ENCODE results near the gene ZKSCAN4.
A peak's percentile ranks its signal among the peaks of the same experiment; 100 is the strongest.

The ZKSCAN4 gene

DNA sequence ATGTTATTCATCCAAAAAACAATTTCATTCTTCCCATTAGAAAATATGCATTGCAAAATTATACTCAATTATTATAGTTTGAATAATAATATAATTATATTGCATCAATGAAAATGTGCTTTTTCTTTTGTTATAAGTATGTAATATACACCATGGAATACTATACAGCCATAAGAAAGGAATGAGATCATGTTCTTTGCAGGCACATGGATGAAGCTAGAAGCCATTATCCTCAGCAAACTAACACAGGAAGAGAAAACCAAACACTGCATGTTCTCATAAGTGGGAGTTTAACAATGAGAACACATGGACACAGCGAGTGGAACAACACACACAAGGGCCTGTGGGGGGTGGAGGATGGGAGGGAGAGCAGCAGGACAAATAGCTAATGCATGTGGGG, 5.0 kb upstream of the ZKSCAN4 start:
- Histone ChIP-seq H3K4me1 (no peaks in the 10 kb centered on the region), H3K79me2 (no peaks in the 10 kb centered on the region), H3K4me3 (ENCODE audit: low read depth, low read length) (no peak overlapping the region), H3K27ac (no peak overlapping the region), H3K36me3 (ENCODE audit: control insufficient read depth, insufficient read depth, low read length) (no peaks in the 10 kb centered on the region), H2AFZ (no peak overlapping the region), H3K9me3 (ENCODE audit: control insufficient read depth, low read length) (no peaks in the 10 kb centered on the region), H3K4me2 (ENCODE audit: low read length) (no peak overlapping the region), H3K9ac (no peak overlapping the region), H3K27me3 (ENCODE audit: control insufficient read depth, insufficient read depth, low read length) (no peaks in the 10 kb centered on the region)
- no peak for TF ChIP-seq CTCF (IDR thresholded peaks at IDR 0.05)

DNA sequence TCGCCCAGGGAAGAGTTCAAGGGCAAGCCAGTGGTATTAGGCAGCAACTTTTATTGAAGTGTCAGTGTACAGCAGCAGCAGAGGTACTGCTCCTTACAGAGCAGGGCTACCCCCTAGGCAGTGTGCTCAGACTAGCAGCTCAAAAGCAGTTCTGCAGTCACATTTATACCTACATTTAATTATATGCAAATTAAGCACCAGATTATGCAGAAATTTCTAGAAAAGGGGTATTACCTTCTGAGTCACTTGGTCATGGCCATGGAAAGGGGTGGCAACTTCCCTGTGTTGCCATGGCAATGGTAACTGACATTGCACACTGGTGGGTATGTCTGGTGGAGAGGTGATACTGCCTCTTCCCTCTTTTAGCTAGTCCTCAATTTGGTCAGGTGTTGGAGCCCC, 2.1 kb upstream of the ZKSCAN4 start:
- Histone ChIP-seq H3K79me2 (no peaks in the 10 kb centered on the region), H3K27ac (no peak overlapping the region), H3K4me2 (ENCODE audit: low read length) (no peak overlapping the region), H3K36me3 (ENCODE audit: control insufficient read depth, insufficient read depth, low read length) (no peaks in the 10 kb centered on the region), H3K9ac (no peak overlapping the region), H3K9me3 (ENCODE audit: control insufficient read depth, low read length) (no peaks in the 10 kb centered on the region), H3K27me3 (ENCODE audit: control insufficient read depth, insufficient read depth, low read length) (no peaks in the 10 kb centered on the region), H3K4me3 (ENCODE audit: low read depth, low read length) (no peak overlapping the region), H2AFZ (no peak overlapping the region), H3K4me1 (peaks cover 4% of the 10 kb centered on the region)
- no peak for TF ChIP-seq CTCF (IDR thresholded peaks at IDR 0.05)

- H3K9ac ChIP-seq = peak overlapping the region; percentile 33
- H3K36me3 ChIP-seq (ENCODE audit: control insufficient read depth, insufficient read depth, low read length) = no peaks in the 10 kb centered on the region
- peaks cover 4% of the 10 kb centered on the region for H3K4me1 ChIP-seq
- peak overlapping the region; percentile 99 for H2AFZ ChIP-seq
- H3K4me2 ChIP-seq (ENCODE audit: low read length) = peak overlapping the region; percentile 85
- peak overlapping the region; percentile 79 for H3K4me3 ChIP-seq (ENCODE audit: low read depth, low read length)
- peak overlapping the region; percentile 25 for H3K27ac ChIP-seq
- no peaks in the 10 kb centered on the region for H3K79me2 ChIP-seq
- TF ChIP-seq CTCF (IDR thresholded peaks at IDR 0.05) = no peak
- no peaks in the 10 kb centered on the region for H3K27me3 ChIP-seq (ENCODE audit: control insufficient read depth, insufficient read depth, low read length)
- H3K9me3 ChIP-seq (ENCODE audit: control insufficient read depth, low read length) = no peaks in the 10 kb centered on the region
Observed at GRCh38 chr6:28251661-28252008, 434 bp downstream of the ZKSCAN4 start.

DNA sequence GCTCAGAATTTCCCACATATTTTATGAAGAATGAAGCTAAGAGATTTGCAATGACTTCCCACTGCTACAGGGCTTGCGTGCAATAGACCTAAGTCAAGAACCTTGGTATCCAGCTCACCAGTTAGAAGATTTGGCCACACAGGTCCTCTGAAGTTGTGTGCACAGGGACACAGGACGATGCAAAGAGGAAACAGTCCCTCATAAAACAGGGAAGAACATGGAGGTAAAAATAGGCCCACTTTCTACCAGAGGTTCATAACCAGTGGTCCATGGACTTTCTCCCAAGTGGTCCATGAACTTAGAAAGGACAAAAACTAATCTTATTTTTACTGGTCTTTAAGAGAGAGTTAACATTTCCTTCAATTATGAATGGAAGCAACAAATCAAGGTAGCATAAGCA, 1.3 kb downstream of the ZKSCAN4 start:
- peak overlapping the region; percentile 2 for H3K4me2 ChIP-seq (ENCODE audit: low read length)
- H3K36me3 ChIP-seq (ENCODE audit: control insufficient read depth, insufficient read depth, low read length) = no peaks in the 10 kb centered on the region
- H3K9me3 ChIP-seq (ENCODE audit: control insufficient read depth, low read length) = no peaks in the 10 kb centered on the region
- H3K4me1 ChIP-seq = peaks cover 4% of the 10 kb centered on the region
- H3K27ac ChIP-seq = no peak overlapping the region
- H3K27me3 ChIP-seq (ENCODE audit: control insufficient read depth, insufficient read depth, low read length) = no peaks in the 10 kb centered on the region
- H3K4me3 ChIP-seq (ENCODE audit: low read depth, low read length) = peak overlapping the region; percentile 79
- H3K79me2 ChIP-seq = no peaks in the 10 kb centered on the region
- H3K9ac ChIP-seq = no peak overlapping the region
- no peak overlapping the region for H2AFZ ChIP-seq
- TF ChIP-seq CTCF (IDR thresholded peaks at IDR 0.05) = no peak

- Histone ChIP-seq H3K4me1 (peaks cover 4% of the 10 kb centered on the region), H3K27ac (no peak overlapping the region), H3K36me3 (ENCODE audit: control insufficient read depth, insufficient read depth, low read length) (no peaks in the 10 kb centered on the region), H3K4me2 (ENCODE audit: low read length) (no peak overlapping the region), H2AFZ (no peak overlapping the region), H3K79me2 (no peaks in the 10 kb centered on the region), H3K9me3 (ENCODE audit: control insufficient read depth, low read length) (no peaks in the 10 kb centered on the region), H3K4me3 (ENCODE audit: low read depth, low read length) (no peak overlapping the region), H3K9ac (no peak overlapping the region), H3K27me3 (ENCODE audit: control insufficient read depth, insufficient read depth, low read length) (no peaks in the 10 kb centered on the region)
- TF ChIP-seq CTCF (IDR thresholded peaks at IDR 0.05) = no peak
Observed at GRCh38 chr6:28248916-28249315, 3.2 kb downstream of the ZKSCAN4 start.
